ENCODE results near the gene LZTFL1.

Gene LZTFL1

GRCh38 chr3:45783667-45784066 lies 58.3 kb downstream of the LZTFL1 start:
- no peak overlapping the region for H3K4me3 ChIP-seq (ENCODE audit: low read depth in 1 of 2, low read length in 1 of 2)
- no peak for TF ChIP-seq CTCF (IDR thresholded peaks at IDR 0.05)
- H3K27ac ChIP-seq = no peak overlapping the region
- H3K9me3 ChIP-seq = no peaks in the 10 kb centered on the region
- H3K36me3 ChIP-seq = no peaks in the 10 kb centered on the region
- H3K27me3 ChIP-seq = peaks cover 8% of the 10 kb centered on the region
- H3K4me1 ChIP-seq (ENCODE audit: control insufficient read depth in 1 of 2, insufficient read depth in 1 of 2, low read depth in 1 of 2, low read length in 1 of 2) = no peaks in the 10 kb centered on the region

DNA sequence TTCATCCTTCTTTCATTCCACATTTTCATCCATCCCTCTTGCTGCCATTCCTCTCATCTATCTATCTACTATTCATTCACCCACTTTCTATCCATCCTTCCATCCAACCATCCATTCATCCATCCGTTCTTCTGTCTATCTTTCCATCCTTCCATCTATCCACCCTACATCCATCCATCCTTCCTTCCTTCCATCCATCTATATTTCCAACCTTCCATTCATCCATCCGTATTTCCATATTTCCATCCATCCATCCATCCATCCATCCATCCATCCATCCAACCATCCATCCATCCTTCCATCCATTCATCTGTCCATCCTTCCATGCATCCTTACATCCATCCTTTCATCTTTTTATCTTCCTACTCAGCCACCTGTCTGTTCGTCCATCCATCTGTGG lies 59.5 kb downstream of the LZTFL1 start:
- H3K9me3 ChIP-seq = no peaks in the 10 kb centered on the region
- no peaks in the 10 kb centered on the region for H3K36me3 ChIP-seq
- no peaks in the 10 kb centered on the region for H3K4me1 ChIP-seq (ENCODE audit: control insufficient read depth in 1 of 2, insufficient read depth in 1 of 2, low read depth in 1 of 2, low read length in 1 of 2)
- no peak overlapping the region for H3K27ac ChIP-seq
- no peak for TF ChIP-seq CTCF (IDR thresholded peaks at IDR 0.05)
- no peak overlapping the region for H3K4me3 ChIP-seq (ENCODE audit: low read depth in 1 of 2, low read length in 1 of 2)
- peaks cover 8% of the 10 kb centered on the region for H3K27me3 ChIP-seq

- H3K27ac ChIP-seq = no peak overlapping the region
- no peaks in the 10 kb centered on the region for H3K4me1 ChIP-seq (ENCODE audit: control insufficient read depth in 1 of 2, insufficient read depth in 1 of 2, low read depth in 1 of 2, low read length in 1 of 2)
- H3K4me3 ChIP-seq (ENCODE audit: low read depth in 1 of 2, low read length in 1 of 2) = no peak overlapping the region
- TF ChIP-seq CTCF (IDR thresholded peaks at IDR 0.05) = no peak
- no peaks in the 10 kb centered on the region for H3K9me3 ChIP-seq
- no peaks in the 10 kb centered on the region for H3K36me3 ChIP-seq
- peaks cover 8% of the 10 kb centered on the region for H3K27me3 ChIP-seq
Measured at GRCh38 chr3:45781841-45782240, 60.1 kb downstream of the LZTFL1 start.

DNA sequence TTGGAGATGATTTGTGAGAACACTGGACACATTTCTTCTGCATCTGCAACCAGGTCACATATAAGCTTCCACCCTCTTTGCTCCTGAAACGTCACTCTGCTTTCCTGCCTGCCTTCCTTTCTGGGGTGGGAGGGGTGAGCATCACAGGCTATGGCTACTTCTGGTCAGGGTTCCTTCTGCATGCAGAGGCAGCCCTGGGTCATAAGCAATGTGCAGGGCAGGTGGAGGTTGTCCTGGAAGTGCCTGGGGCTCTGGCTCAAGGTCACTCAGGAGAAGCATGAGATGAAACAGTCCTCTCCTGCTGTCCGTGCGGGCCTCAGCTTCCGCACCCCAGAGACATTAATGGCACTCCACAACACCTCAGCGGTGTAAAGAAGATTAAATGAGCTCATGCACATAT lies 60.6 kb downstream of the LZTFL1 start:
- TF ChIP-seq CTCF (IDR thresholded peaks at IDR 0.05) = no peak
- H3K4me3 ChIP-seq (ENCODE audit: low read depth in 1 of 2, low read length in 1 of 2) = no peak overlapping the region
- no peaks in the 10 kb centered on the region for H3K4me1 ChIP-seq (ENCODE audit: control insufficient read depth in 1 of 2, insufficient read depth in 1 of 2, low read depth in 1 of 2, low read length in 1 of 2)
- no peaks in the 10 kb centered on the region for H3K9me3 ChIP-seq
- H3K27me3 ChIP-seq = peaks cover 8% of the 10 kb centered on the region
- H3K36me3 ChIP-seq = no peaks in the 10 kb centered on the region
- no peak overlapping the region for H3K27ac ChIP-seq

- H3K27ac ChIP-seq = no peak overlapping the region
Measured at GRCh38 chr3:45779746-45780735, 61.9 kb downstream of the LZTFL1 start.

More at GRCh38 chr3:45779746-45780735, 61.9 kb downstream of the LZTFL1 start:
- H3K9me3 ChIP-seq = no peaks in the 10 kb centered on the region
- no peaks in the 10 kb centered on the region for H3K4me1 ChIP-seq (ENCODE audit: control insufficient read depth in 1 of 2, insufficient read depth in 1 of 2, low read depth in 1 of 2, low read length in 1 of 2)
- H3K4me3 ChIP-seq (ENCODE audit: low read depth in 1 of 2, low read length in 1 of 2) = no peak overlapping the region
- TF ChIP-seq CTCF (IDR thresholded peaks at IDR 0.05) = no peak
- H3K36me3 ChIP-seq = no peaks in the 10 kb centered on the region
- peaks cover 8% of the 10 kb centered on the region for H3K27me3 ChIP-seq
